Natural killer cell (primary cell): Measurements from ENCODE around the gene PAX4. TPM values are rescaled to one million over a fixed set of nuclear protein-coding genes. Genes with fewer than 3 reads are reported as not detected.

ENCODE experiments used
- ATAC-seq, 3 donors: fragments of 150-1000 bp in 2 of 3; fragments of 200-7000 bp in 1 of 3; cut with Tn5 transposase; 1 replicate in 1 of 3; 2 replicates in 2 of 3; pipeline ENCODE4 v1.10.0; 2021; ENCODE audit warnings: mild to moderate bottlenecking in 2 of 3, moderate library complexity in 2 of 3
- DNase-seq, 2 donors: peaks; one replicate each; pipeline versions ENCODE4 v3.0.0 to v3.0.0-alpha.2; 2013 to 2021; ENCODE audit warnings: mixed read lengths in 1 of 2
- H3K27ac ChIP-seq: one replicate; pipeline ENCODE4 v1.5.1; 2013; ENCODE audit warnings: mild to moderate bottlenecking, low read length
- H3K27me3 ChIP-seq: one replicate; pipeline ENCODE4 v1.6.1; 2013; ENCODE audit warnings: low read length; ENCODE audit not compliant: control insufficient read depth, insufficient read depth
- H3K36me3 ChIP-seq: one replicate; pipeline ENCODE4 v1.6.1; 2013; ENCODE audit warnings: low read length; ENCODE audit not compliant: control insufficient read depth, insufficient read depth
- H3K4me1 ChIP-seq: one replicate; pipeline ENCODE4 v1.6.1; 2013; ENCODE audit warnings: low read length; ENCODE audit not compliant: control insufficient read depth, insufficient read depth
- H3K4me3 ChIP-seq: one replicate; pipeline ENCODE4 v1.5.1; 2013; ENCODE audit warnings: low read length
- H3K9me3 ChIP-seq: one replicate; pipeline ENCODE4 v1.6.1; 2013; ENCODE audit warnings: low read length; ENCODE audit not compliant: control insufficient read depth, insufficient read depth
- H3K27ac Mint-ChIP-seq, 2 donors: one replicate each; pipeline ENCODE4 v1.8.0; 2022; ENCODE audit warnings: mild to moderate bottlenecking in 2 of 2, mixed read lengths in 2 of 2, moderate library complexity in 1 of 2
- H3K27me3 Mint-ChIP-seq, 2 donors: one replicate each; pipeline ENCODE4 v1.8.0; 2022; ENCODE audit warnings: low read depth in 2 of 2, mixed read lengths in 2 of 2
- H3K36me3 Mint-ChIP-seq: one replicate; pipeline ENCODE4 v1.8.0; 2022; ENCODE audit warnings: mixed read lengths
- H3K4me1 Mint-ChIP-seq, 2 donors: one replicate each; pipeline ENCODE4 v1.8.0; 2022; ENCODE audit warnings: mixed read lengths in 2 of 2
- H3K4me3 Mint-ChIP-seq: one replicate; pipeline ENCODE4 v1.8.0; 2022; ENCODE audit warnings: mild to moderate bottlenecking, moderate library complexity, mixed read lengths
- H3K9me3 Mint-ChIP-seq, 2 donors: one replicate each; pipeline ENCODE4 v1.8.0; 2022; ENCODE audit warnings: mixed read lengths in 2 of 2
- CTCF ChIP-seq: fragments of 200-600 bp; IDR thresholded peaks from one replicate; pipeline ENCODE4 v1.8.0; 2022; ENCODE audit warnings: antibody characterized with exemption
- WGBS: methylation state at CpG from one replicate; pipeline ENCODE4 v1.1.7; 2013; ENCODE audit warnings: missing lambda C conversion rate; ENCODE audit not compliant: insufficient coverage; 5-methylcytosine and 5-hydroxymethylcytosine counted together
- intact Hi-C: fragments of 100-400 bp; cut with micrococcal nuclease; formaldehyde crosslinking; loops from one replicate; pipeline ENCODE4 v1.14.2; 2022
- total RNA-seq, 4 donors: library from RNA; stranded (reverse); fragments of 120-200 nt in 1 of 4; gene quantifications; one replicate each; pipeline versions ENCODE4 v1.2.3 to v1.2.4, GENCODE V29; 2013 to 2022

PAX4 gene
- total RNA-seq, 3 donors from 2014 or later (not counting 1 experiment from before 2014, with no cell fraction given): not detected

GRCh38 chr7:127654404-127655394 is 36.8 kb upstream of the PAX4 start:
- WGBS: 55% methylated on average over 5 of the region's 5 CpGs
- peak overlapping the region; percentile 99 for H3K4me3 Mint-ChIP-seq
- ATAC-seq (no peak), DNase-seq (no peak)
- H3K36me3 Mint-ChIP-seq: no peaks in the 10 kb centered on the region
- Histone ChIP-seq H3K27ac (no peak overlapping the region), H3K4me3 (no peak overlapping the region), H3K27me3 (no peaks in the 10 kb centered on the region), H3K36me3 (peaks cover 4% of the 10 kb centered on the region), H3K9me3 (no peaks in the 10 kb centered on the region), H3K4me1 (peaks cover 22% of the 10 kb centered on the region)
- no peaks in the 10 kb centered on the region for H3K9me3 Mint-ChIP-seq
- H3K27me3 Mint-ChIP-seq: no peaks in the 10 kb centered on the region
- intact Hi-C loops: no loop called here
- peak overlapping the region; percentile 14 to 49 for H3K27ac Mint-ChIP-seq
- TF ChIP-seq CTCF: no peak
- H3K4me1 Mint-ChIP-seq: peaks cover 63 to 76% of the 10 kb centered on the region in 2 donors

- H3K27ac ChIP-seq: no peak overlapping the region
- H3K36me3 ChIP-seq: no peaks in the 10 kb centered on the region
- Mint-ChIP-seq H3K36me3 (no peaks in the 10 kb centered on the region), H3K27ac (peak overlapping the region in 1 of 2 donors; percentile 49), H3K9me3 (no peaks in the 10 kb centered on the region), H3K27me3 (no peaks in the 10 kb centered on the region), H3K4me1 (peaks cover 51 to 65% of the 10 kb centered on the region in 2 donors), H3K4me3 (peak overlapping the region; percentile 99)
- H3K9me3 ChIP-seq: no peaks in the 10 kb centered on the region
- no peak for ATAC-seq
- peaks cover 22% of the 10 kb centered on the region for H3K4me1 ChIP-seq
- intact Hi-C loops: no loop called here
- no peak for DNase-seq
- TF ChIP-seq CTCF: no peak
- H3K27me3 ChIP-seq: no peaks in the 10 kb centered on the region
- no peak overlapping the region for H3K4me3 ChIP-seq
- 94% methylated on average over 4 of the region's 4 CpGs for WGBS
These were observed 35.5 kb upstream of the PAX4 start for GRCh38 chr7:127653396-127653795.

GRCh38 chr7:127652333-127653248 is 34.6 kb upstream of the PAX4 start:
- Histone ChIP-seq H3K4me1 (peaks cover 22% of the 10 kb centered on the region), H3K4me3 (peak overlapping the region; percentile 94), H3K9me3 (no peaks in the 10 kb centered on the region), H3K27ac (peak overlapping the region; percentile 84), H3K36me3 (no peaks in the 10 kb centered on the region), H3K27me3 (no peaks in the 10 kb centered on the region)
- no peak for DNase-seq
- TF ChIP-seq CTCF: no peak
- intact Hi-C loops: no loop called here
- no peaks in the 10 kb centered on the region for H3K9me3 Mint-ChIP-seq
- H3K27ac Mint-ChIP-seq: no peak overlapping the region
- WGBS: 4% methylated on average over 36 of the region's 38 CpGs
- ATAC-seq: peak; percentile 19 to 21 (median 20)
- H3K4me3 Mint-ChIP-seq: peak overlapping the region; percentile 99
- no peaks in the 10 kb centered on the region for H3K36me3 Mint-ChIP-seq
- peaks cover 50 to 64% of the 10 kb centered on the region in 2 donors for H3K4me1 Mint-ChIP-seq
- peaks cover 0 to under 1% of the 10 kb centered on the region in 2 donors for H3K27me3 Mint-ChIP-seq
